Erythroblast (primary cell): ENCODE results near the gene GDPD5.

Source experiments
- DNase-seq, 2 experiments: peaks; one replicate each; lab custom pipeline; 2025; lab: John Stamatoyannopoulos, UW
- GATA1 ChIP-seq: IDR thresholded peaks from 2 replicates; pipeline ENCODE4 v1.6.1; 2011; ENCODE audit warnings: low read depth, mild to moderate bottlenecking, control low read depth, low read length, moderate library complexity
- POLR2A ChIP-seq: IDR thresholded peaks from 2 replicates; pipeline ENCODE4 v1.6.1; 2011; ENCODE audit warnings: mild to moderate bottlenecking, low read length

The GDPD5 gene

DNA sequence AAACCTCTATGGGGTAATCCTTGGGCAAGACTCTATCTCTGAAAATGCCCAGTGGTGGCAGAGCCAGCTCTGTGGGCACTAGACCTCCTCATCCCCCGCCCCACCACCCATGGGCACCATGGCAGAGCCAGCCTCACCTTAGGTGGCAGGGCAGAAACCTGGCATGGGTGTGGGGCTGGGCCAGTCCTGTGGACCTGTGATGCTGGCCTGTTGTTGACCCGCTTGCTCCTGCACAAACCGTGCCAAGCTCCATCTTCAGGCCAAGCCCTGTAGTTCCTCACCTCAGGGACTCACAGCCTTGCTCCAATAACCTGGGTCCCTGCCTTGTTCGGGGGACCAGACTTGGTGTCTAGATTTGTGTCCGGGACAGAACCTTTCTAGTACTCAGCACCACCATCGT, 27.4 kb upstream of the GDPD5 start:
- TF ChIP-seq GATA1 (no peak), POLR2A (no peak)
- no peak for DNase-seq

DNA sequence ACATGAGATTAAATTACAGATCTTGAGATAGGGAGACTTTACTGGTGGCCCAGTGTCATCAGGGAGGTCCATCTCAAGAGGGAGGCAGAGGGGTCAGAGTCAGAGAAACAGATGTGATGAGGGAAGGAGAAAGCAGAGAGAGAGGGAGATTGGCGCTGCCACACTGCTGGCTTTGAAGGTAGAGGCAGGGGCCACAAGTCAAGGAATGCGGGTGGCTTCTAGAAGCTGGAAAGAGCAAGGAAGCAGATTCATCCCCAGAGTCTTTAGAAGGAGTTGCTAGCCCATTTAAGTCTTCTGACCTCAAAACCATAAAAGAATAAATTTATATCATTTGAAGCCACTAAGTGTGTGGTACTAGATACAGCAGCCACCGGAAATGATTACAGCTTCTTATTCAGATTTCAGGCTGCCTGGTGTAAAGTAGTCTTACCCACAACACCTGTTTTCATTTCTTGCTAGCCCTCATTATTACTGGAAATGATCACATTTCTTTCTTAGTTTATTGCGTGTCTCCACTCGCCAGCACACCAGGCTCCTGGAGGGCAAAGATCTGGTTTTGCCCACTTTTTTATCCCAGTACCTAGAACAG, 23.7 kb upstream of the GDPD5 start:
- TF ChIP-seq GATA1 (no peak), POLR2A (no peak)
- no peak for DNase-seq

DNA sequence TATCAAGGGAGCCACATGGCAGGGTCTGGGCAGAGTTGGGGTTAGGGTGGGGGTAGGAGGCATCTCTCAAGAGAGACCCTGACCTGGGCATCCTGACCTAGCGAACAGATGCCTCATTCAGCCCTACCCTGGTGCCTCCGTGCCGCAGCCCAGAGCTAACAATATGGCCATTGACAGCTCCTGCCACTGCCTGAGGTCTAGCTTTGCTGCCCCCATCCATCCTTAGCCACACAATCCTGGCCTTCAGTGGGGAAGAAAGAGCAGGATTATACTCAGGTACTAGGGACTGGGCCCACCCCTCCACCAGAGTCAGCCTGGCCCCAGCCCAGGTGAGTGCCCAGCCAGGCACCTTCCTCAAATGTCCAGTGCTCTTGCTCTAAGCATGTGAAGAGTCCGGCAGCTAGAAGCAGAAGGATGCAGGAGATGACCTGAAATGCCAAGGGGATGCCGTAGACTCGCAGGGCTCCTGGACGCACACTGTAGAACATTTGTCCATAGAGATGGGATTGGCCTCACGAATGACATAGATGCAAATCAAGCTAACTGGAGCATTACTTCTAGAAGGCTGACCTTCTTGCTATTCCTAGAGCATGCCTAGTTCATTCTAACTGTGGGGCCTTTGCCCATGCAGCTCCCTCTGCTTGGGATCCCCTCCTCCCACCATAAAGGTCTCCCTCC, 23.0 kb upstream of the GDPD5 start:
- DNase-seq: no peak
- TF ChIP-seq POLR2A (no peak), GATA1 (no peak)

DNA sequence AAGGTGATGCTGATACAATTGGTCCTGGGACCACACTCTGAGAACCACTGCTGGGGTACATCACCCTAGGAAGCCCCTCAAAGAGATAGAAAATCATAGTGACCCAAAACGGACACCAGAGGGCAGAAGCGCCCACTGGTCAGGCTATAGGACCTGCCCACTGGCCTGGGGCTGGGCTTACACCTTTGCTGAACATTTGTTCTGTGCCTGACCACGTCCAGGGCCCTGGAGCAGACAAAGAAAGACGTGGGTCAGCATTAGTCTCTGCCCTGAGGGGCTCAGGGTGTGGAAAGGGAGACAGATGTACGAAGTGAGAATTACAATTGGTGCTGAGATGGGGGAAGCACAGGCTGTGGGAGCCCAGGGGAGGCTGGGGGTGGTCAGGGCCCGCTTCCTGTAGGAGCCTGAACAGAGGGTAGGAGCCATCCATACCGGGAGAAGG, 21.9 kb upstream of the GDPD5 start:
- DNase-seq: peak; percentile 72 to 80
- no peak for TF ChIP-seq POLR2A
- no peak for TF ChIP-seq GATA1

DNA sequence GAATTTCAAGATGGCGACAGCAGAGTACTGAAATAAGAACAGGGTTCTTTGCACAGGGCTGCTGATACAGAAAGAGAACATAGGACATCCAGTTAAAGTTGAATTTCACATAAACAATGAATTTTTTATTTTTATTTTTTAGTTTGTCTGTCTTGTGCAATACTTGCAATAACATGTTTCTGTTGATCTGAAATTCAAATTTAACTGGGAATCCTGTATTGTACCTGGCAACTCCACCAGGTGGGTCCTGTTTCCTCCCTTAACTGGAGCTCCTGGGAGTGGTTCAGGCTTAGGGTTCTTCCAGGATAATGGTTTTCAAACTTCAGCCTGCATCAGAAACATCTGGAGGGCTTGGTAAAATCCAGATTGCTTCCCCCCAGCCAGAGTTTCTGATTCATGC, 21.4 kb upstream of the GDPD5 start:
- no peak for DNase-seq
- no peak for TF ChIP-seq GATA1

DNA sequence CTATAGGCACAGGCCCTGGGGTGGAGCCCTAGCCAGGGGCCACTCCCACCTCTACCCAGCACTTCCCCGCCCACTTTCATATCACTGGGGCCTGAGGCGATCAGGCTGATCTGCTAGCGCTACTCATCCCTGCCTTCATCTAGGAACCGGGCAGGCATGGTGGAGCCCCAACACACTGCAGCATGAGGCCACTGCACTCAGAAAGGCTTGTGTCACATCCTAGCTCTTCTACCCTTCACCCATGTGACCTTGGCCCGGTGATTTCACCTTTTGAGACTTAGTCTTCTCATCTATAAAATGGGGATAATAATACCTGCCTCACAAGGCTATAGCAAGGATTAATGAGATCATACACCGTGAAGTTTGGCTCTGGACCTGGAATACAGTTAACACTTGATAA, 18.1 kb upstream of the GDPD5 start:
- DNase-seq: peak; percentile 88 to 89
- TF ChIP-seq POLR2A (peak; percentile 88), GATA1 (no peak)

DNA sequence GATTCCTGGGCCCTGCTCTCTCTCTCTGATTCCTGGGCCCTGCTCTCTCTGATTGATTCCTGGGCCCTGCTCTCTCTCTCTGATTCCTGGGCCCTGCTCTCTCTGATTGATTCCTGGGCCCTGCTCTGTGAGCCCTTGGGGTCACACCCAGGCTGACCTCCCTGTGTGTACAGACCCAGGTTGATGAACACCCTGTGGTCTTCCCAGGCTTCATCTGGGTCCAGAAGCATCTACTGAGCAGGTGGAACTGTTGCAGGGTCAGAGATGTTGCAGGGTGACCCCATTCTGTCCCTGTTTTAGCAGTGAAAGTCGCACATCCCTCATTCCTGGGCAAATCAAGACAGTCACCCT, 16.3 kb upstream of the GDPD5 start:
- TF ChIP-seq GATA1: no peak
- no peak for TF ChIP-seq POLR2A
- DNase-seq: no peak

DNA sequence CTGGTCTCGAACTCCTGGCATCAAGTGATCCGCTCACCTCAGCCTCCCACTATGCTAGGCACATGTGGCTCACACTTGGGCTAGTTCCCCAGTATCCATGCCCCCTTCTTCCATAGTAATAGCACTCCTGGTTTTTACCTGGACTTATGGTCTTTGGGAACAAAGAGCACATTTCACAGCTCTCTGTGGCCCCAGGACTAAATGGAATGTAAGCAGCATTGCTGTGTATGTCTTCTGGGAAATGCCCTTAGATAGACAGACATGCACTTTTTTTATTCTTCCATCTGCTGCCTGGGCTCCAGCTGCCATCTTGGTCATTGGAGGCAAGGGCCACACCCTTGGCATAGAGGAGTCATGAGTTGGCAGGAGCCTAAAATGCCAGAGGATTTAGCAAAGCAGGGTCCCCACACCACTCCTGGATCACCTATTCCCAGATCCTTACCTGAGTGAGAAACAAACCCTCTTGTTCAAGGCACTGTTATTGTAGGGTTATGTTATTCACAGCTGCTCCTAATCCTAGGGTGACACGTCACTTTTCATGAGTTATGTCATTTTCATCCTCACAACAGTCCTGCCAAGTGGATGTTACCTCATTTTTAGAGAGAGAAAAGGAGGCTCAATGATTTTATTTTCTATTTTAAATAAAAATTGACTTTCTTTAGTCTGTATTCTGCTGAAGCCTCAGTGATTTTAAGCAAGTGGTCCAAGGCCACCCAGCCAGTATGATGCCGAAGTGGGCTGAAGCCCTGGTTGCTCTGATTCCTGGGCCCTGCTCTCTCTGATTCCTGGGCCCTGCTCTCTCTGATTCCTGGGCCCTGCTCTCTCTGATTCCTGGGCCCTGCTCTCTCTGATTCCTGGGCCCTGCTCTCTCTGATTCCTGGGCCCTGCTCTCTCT, 15.7 kb upstream of the GDPD5 start:
- DNase-seq: peak; percentile 35 to 74
- TF ChIP-seq POLR2A: no peak
- TF ChIP-seq GATA1: no peak

DNA sequence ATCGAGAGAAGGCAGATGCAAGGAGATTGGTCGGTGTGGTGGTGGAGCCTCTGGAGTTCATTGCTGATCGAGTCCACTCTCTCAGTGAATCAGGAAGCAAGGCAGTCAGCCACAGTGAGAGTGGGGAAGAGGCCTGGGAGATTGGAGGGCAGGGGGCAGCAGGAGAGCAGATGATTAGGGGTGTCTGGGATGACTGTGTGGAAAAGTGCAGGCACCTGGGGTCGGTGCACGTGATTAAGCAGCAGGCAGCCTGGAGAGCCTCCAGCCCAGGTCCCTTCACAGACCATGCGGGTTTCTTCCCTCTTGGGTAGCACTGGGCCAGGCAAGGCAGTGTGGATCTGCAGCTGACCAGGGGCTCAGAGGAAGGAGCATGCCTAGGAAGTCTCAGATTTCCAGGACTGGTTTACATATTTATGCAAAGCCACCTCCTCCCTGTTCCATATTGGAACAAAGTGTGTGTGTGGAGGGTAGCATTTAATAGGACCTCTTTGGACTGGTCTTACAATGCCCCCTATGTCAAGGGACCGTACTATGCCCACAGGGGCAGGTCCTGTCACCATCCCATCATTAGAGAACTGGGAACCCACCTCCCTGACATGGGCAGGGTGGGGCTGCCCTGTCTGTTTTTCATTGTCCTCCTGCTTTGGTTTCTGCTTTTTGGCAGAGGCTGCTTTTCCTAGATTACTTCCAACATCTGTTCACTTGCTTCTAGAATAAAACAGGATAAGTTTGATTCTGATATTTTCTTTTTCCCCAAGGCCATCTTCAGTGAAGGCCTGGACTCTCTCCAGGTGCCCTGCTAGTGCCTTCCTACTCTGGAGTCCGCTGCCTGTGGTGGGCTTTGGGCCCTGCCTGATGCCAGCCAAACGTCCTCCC, 14.0 kb upstream of the GDPD5 start:
- DNase-seq: no peak
- no peak for TF ChIP-seq POLR2A
- TF ChIP-seq GATA1: no peak

DNA sequence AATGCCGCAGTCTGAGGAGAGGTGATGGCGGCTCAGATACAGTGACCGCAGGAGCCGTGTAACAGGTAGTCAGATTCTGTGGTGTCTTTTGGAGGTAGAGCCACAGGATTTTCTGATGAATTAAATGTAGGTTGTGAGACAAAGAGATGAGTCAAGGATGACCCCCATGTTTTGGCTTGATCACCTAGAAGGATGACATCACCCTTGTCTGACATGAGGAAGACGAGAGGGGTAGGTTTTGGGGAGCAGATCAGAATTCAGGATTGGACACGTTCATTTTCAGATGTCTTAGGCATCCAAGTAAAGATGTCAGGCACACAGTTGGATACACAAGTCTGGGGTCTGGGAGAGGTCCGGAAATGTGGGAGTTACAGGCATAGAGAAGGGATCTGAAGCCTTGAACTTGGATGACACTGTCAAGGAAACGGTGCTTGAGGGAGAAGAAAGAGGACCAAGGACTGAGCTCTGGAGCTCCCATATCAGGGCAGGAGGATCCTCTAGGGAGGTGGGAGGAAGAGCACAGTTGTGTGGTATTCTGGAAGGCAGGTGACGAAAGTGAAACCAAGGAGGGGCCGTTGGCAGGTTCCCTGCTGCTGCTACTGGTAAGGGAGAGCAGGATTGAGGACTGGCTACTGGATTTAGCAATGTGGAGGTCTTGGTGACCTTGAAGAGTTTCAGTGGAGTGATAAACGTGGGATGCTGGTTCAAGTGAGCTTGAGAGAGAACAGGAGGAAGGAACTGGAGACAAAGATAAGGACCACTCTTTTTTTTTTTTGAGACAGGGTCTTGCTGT, 12.6 kb upstream of the GDPD5 start:
- DNase-seq: peak in 1 of 2 experiments; percentile 45
- TF ChIP-seq GATA1: no peak
- no peak for TF ChIP-seq POLR2A

DNA sequence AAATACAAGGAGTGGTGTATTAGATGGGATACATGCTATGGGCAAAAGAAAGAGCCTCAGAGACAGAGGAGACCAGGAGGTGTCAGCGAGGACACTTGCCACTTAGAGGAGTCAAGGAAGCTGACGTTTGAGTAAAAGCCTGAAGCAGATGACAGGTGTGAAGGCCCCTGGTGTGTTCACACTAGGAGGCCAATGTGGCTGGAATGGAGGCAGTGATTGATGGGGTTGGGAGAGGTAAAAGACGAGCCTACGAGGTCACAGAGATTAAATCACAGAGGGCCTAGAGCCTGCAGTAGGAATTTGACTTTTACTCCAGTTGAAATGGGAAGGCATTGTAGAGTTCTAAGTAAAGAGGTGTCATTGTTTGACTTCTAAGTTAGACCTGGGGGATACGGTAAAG, 12.0 kb upstream of the GDPD5 start:
- TF ChIP-seq GATA1: no peak
- no peak for TF ChIP-seq POLR2A
- no peak for DNase-seq

DNA sequence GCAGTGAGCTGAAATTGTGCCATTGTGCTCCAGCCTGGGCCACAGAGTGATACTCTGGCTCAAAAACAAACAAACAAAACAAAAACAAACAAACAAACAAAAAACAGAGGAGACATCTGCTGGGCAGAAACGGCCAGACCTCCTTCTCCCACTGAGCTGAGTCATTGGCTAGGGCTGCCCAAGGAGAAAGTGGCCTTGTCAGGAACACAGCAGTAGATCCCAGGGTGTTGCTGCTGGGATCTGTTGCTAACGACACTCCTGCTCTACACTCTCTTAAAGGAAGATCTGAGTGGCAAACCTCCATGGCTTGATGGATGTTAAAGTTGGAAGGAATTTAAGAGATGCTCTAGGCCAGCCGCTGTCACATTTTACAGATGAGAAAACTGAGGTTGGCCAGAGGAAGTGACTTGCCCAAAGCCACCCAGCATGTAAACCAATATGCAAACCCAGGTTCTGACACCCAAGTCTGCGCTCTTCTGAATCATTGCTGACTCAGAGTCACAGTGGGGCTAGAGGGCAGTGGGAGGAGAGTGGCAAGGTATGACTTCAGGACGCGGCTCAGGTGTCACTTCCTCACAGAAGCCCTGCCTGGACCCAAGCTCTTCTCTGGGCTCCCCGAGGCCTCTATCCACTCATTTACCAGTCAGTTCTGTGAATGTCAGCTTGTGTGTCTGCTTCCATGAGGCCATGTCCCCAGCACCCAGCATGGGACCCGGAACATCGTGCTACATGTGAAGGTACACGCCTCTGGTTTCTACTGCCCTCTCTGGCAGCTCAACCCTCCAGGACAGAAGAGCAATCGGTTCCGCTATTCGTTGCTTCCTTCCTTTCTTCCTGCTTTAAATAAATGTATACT, 11.3 kb upstream of the GDPD5 start:
- DNase-seq: peak; percentile 66 to 68
- TF ChIP-seq POLR2A (peak; percentile 19), GATA1 (no peak)
